GM21529 (cell line): ENCODE data around the gene ENDOD1.

ENCODE experiments used
- ATAC-seq: cut with Tn5 transposase; IDR thresholded peaks from one replicate; pipeline ENCODE4 v1.9.1; 2021; ENCODE audit not compliant: unreplicated experiment

ENDOD1 gene

GRCh38 chr11:95142431-95142830, 52.8 kb downstream of the ENDOD1 start:
- no peak for ATAC-seq

GRCh38 chr11:95143106-95143681, 53.5 kb downstream of the ENDOD1 start:
- ATAC-seq: no peak

GRCh38 chr11:95144313-95145235, 54.9 kb downstream of the ENDOD1 start:
- peak; percentile 42 for ATAC-seq

GRCh38 chr11:95145430-95146060, 55.9 kb downstream of the ENDOD1 start:
- no peak for ATAC-seq

- ATAC-seq: no peak
These were observed 57.8 kb downstream of the ENDOD1 start for GRCh38 chr11:95147364-95147905.

GRCh38 chr11:95148406-95148805, 58.8 kb downstream of the ENDOD1 start:
- ATAC-seq: no peak

- no peak for ATAC-seq
These were observed 59.3 kb downstream of the ENDOD1 start for GRCh38 chr11:95148938-95149337.

GRCh38 chr11:95149651-95150364, 60.2 kb downstream of the ENDOD1 start:
- ATAC-seq: no peak

- peak; percentile 84 for ATAC-seq
These were observed 61.5 kb downstream of the ENDOD1 start for GRCh38 chr11:95150956-95151684.

GRCh38 chr11:95152876-95153856, 63.5 kb downstream of the ENDOD1 start:
- no peak for ATAC-seq

- ATAC-seq: no peak
These were observed 64.2 kb downstream of the ENDOD1 start for GRCh38 chr11:95153857-95154246.

- ATAC-seq: peak; percentile 17
These were observed 64.9 kb downstream of the ENDOD1 start for GRCh38 chr11:95154514-95154913.

- ATAC-seq: no peak
These were observed 65.7 kb downstream of the ENDOD1 start for GRCh38 chr11:95155385-95155784.

- no peak for ATAC-seq
These were observed 66.6 kb downstream of the ENDOD1 start for GRCh38 chr11:95156133-95156721.

- no peak for ATAC-seq
These were observed 67.4 kb downstream of the ENDOD1 start for GRCh38 chr11:95156916-95157541.

- ATAC-seq: no peak
These were observed 68.2 kb downstream of the ENDOD1 start for GRCh38 chr11:95157824-95158223.

GRCh38 chr11:95161248-95161647, 71.6 kb downstream of the ENDOD1 start:
- ATAC-seq: no peak

- ATAC-seq: no peak
These were observed 73.5 kb downstream of the ENDOD1 start for GRCh38 chr11:95163106-95163505.
